ENCODE measurements around the gene C1GALT1. TPM values are rescaled to one million over a fixed set of nuclear protein-coding genes. Genes with fewer than 3 reads are reported as not detected.

Gene C1GALT1
- polyA plus RNA-seq, 4 donors: 10.0 to 62.0 (median 14.1) TPM

GRCh38 chr7:7264306-7265040, 82.1 kb downstream of the C1GALT1 start:
- FAIRE-seq (no peak), DNase-seq (no peak)
- Histone ChIP-seq H3K4me1 (ENCODE audit: control insufficient read depth in 3 of 3, insufficient read depth in 2 of 3, low read depth in 1 of 3, low read length in 2 of 3) (no peaks in the 10 kb centered on the region), H3K27me3 (ENCODE audit: control insufficient read depth in 3 of 3, insufficient read depth in 3 of 3, low read length in 3 of 3) (no peaks in the 10 kb centered on the region), H3K4me3 (ENCODE audit: low read depth in 1 of 3, low read length in 3 of 3) (no peak overlapping the region), H3K9me3 (ENCODE audit: control insufficient read depth in 2 of 2, insufficient read depth in 1 of 2, low read depth in 1 of 2, low read length in 1 of 2) (peaks cover 0 to 7% of the 10 kb centered on the region in 2 donors), H3K27ac (ENCODE audit: low read depth in 1 of 3, low read length in 2 of 3) (no peak overlapping the region), H3K36me3 (ENCODE audit: control insufficient read depth in 3 of 3, insufficient read depth in 2 of 3, low read depth in 1 of 3, low read length in 3 of 3) (no peaks in the 10 kb centered on the region)
- WGBS, 3 donors: 87 to 93% (median 91%) methylated on average over 9 of the region's 9 CpGs

GRCh38 chr7:7265081-7266075, 83.0 kb downstream of the C1GALT1 start:
- FAIRE-seq (no peak), DNase-seq (no peak)
- Histone ChIP-seq H3K27me3 (ENCODE audit: control insufficient read depth in 3 of 3, insufficient read depth in 3 of 3, low read length in 3 of 3) (no peaks in the 10 kb centered on the region), H3K27ac (ENCODE audit: low read depth in 1 of 3, low read length in 2 of 3) (no peak overlapping the region), H3K36me3 (ENCODE audit: control insufficient read depth in 3 of 3, insufficient read depth in 2 of 3, low read depth in 1 of 3, low read length in 3 of 3) (no peaks in the 10 kb centered on the region), H3K9me3 (ENCODE audit: control insufficient read depth in 2 of 2, insufficient read depth in 1 of 2, low read depth in 1 of 2, low read length in 1 of 2) (peaks cover 0 to 7% of the 10 kb centered on the region in 2 donors), H3K4me1 (ENCODE audit: control insufficient read depth in 3 of 3, insufficient read depth in 2 of 3, low read depth in 1 of 3, low read length in 2 of 3) (no peaks in the 10 kb centered on the region), H3K4me3 (ENCODE audit: low read depth in 1 of 3, low read length in 3 of 3) (no peak overlapping the region)
- 86 to 96% (median 86%) methylated on average over 8 of the region's 8 CpGs for WGBS, 3 donors

DNA sequence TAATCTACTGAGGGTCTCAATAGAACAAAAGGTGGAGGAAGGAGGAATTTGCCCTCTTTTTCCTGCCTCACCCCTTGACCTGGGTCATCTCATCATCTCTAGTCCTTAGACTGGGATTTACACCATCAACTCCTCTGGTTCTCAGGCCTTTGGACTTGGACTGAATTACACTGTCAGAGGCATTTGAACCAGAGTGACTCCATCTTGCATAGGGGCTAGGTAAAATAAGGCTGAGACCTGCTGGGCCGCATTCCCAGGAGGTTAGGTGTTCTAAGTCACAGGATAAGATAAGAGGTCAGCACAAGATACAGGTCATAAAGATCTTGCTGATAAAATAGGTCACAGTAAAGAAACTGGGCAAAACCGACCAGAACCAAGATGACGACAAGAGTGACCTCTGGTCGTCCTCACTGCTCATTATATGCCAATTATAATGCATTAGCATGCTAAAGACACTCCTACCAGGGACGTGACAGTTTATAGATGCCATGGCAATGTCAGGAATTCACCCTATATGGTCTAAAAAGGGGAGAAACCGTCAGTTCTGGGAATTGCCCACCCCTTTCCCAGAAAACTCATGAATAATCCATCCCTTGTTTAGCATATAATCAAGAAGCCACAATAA, 84.0 kb downstream of the C1GALT1 start:
- Histone ChIP-seq H3K27me3 (ENCODE audit: control insufficient read depth in 3 of 3, insufficient read depth in 3 of 3, low read length in 3 of 3) (no peaks in the 10 kb centered on the region), H3K4me1 (ENCODE audit: control insufficient read depth in 3 of 3, insufficient read depth in 2 of 3, low read depth in 1 of 3, low read length in 2 of 3) (no peaks in the 10 kb centered on the region), H3K9me3 (ENCODE audit: control insufficient read depth in 2 of 2, insufficient read depth in 1 of 2, low read depth in 1 of 2, low read length in 1 of 2) (peaks cover 0 to 2% of the 10 kb centered on the region in 2 donors), H3K4me3 (ENCODE audit: low read depth in 1 of 3, low read length in 3 of 3) (no peak overlapping the region), H3K27ac (ENCODE audit: low read depth in 1 of 3, low read length in 2 of 3) (no peak overlapping the region), H3K36me3 (ENCODE audit: control insufficient read depth in 3 of 3, insufficient read depth in 2 of 3, low read depth in 1 of 3, low read length in 3 of 3) (no peaks in the 10 kb centered on the region)
- FAIRE-seq: no peak
- peak in 1 of 2 donors; percentile 20 for DNase-seq
- 54 to 67% (median 60%) methylated on average over 6 of the region's 6 CpGs for WGBS, 3 donors

DNA sequence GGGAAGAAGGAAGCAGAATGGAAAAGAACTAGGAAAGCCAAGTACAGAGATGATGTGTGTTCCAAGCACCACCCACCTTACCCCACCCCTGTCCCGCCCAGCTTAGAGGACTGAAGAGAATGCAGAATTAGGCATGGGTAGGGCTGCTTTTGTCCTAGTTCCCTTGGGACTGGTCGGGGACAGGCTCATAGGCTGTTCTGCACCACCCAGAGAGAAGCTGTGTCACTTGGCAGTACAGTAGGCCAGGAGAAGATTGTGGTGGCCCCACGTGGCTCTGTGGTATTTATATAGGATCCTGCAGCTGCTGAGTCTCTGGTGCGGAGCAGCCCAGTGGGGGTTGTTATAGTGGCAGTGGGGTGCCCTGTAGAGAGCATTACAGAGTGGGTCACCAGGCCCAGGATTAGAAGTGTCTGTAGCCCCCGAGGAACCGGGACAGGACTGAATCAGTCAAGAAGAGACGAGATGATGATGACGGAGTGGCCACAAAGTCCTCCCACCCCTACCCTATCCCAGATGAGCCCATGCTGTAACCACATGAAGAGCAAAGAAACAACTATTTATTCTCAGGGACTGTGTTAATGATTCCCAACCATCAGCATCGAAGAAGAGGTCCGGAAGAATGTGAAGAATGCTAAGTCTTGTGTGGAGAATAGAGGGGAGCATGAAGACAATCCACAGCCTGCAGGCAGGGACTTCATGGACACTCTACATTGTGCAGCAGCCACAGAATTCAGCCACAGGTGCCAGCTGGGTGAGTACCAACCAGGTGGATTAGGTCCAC, 88.9 kb downstream of the C1GALT1 start:
- Histone ChIP-seq H3K4me1 (ENCODE audit: control insufficient read depth in 3 of 3, insufficient read depth in 2 of 3, low read depth in 1 of 3, low read length in 2 of 3) (no peaks in the 10 kb centered on the region), H3K9me3 (ENCODE audit: control insufficient read depth in 2 of 2, insufficient read depth in 1 of 2, low read depth in 1 of 2, low read length in 1 of 2) (no peaks in the 10 kb centered on the region), H3K36me3 (ENCODE audit: control insufficient read depth in 3 of 3, insufficient read depth in 2 of 3, low read depth in 1 of 3, low read length in 3 of 3) (no peaks in the 10 kb centered on the region), H3K27ac (ENCODE audit: low read depth in 1 of 3, low read length in 2 of 3) (no peak overlapping the region), H3K27me3 (ENCODE audit: control insufficient read depth in 3 of 3, insufficient read depth in 3 of 3, low read length in 3 of 3) (no peaks in the 10 kb centered on the region), H3K4me3 (ENCODE audit: low read depth in 1 of 3, low read length in 3 of 3) (no peak overlapping the region)
- FAIRE-seq (no peak), DNase-seq (no peak)
- 83 to 86% (median 86%) methylated on average over 10 of the region's 10 CpGs for WGBS, 3 donors

GRCh38 chr7:7272294-7272693, 90.0 kb downstream of the C1GALT1 start:
- Histone ChIP-seq H3K27ac (ENCODE audit: low read depth in 1 of 3, low read length in 2 of 3) (no peak overlapping the region), H3K4me3 (ENCODE audit: low read depth in 1 of 3, low read length in 3 of 3) (no peak overlapping the region), H3K9me3 (ENCODE audit: control insufficient read depth in 2 of 2, insufficient read depth in 1 of 2, low read depth in 1 of 2, low read length in 1 of 2) (no peaks in the 10 kb centered on the region), H3K4me1 (ENCODE audit: control insufficient read depth in 3 of 3, insufficient read depth in 2 of 3, low read depth in 1 of 3, low read length in 2 of 3) (no peaks in the 10 kb centered on the region), H3K36me3 (ENCODE audit: control insufficient read depth in 3 of 3, insufficient read depth in 2 of 3, low read depth in 1 of 3, low read length in 3 of 3) (no peaks in the 10 kb centered on the region), H3K27me3 (ENCODE audit: control insufficient read depth in 3 of 3, insufficient read depth in 3 of 3, low read length in 3 of 3) (no peaks in the 10 kb centered on the region)
- 90 to 94% (median 92%) methylated on average over 1 of the region's 1 CpG for WGBS, 3 donors
- FAIRE-seq (no peak), DNase-seq (no peak)

DNA sequence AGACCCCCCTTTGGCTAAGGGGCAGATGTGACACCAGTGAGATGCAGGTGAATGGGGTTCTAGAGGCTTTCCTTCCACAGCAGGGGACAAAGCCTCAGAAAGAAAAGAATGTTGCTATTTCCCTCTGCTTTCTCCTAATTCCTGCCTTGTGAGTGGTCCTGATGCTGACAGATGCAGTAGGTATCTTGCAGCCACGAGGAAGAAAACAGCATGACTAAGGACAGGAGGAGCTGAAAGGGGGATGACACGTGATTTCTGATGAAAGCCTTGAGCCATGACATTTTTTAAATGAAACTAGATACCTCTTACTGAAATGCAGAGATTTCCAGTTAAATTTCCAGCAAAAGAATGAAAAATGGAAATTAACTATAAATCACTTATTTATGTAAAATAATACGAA, 92.4 kb downstream of the C1GALT1 start:
- H3K9me3 ChIP-seq (ENCODE audit: control insufficient read depth in 2 of 2, insufficient read depth in 1 of 2, low read depth in 1 of 2, low read length in 1 of 2): no peaks in the 10 kb centered on the region
- 68 to 86% (median 81%) methylated on average over 3 of the region's 3 CpGs for WGBS, 3 donors
- no peak overlapping the region for H3K27ac ChIP-seq (ENCODE audit: low read depth in 1 of 3, low read length in 2 of 3)
- no peak overlapping the region for H3K4me3 ChIP-seq (ENCODE audit: low read depth in 1 of 3, low read length in 3 of 3)
- H3K27me3 ChIP-seq (ENCODE audit: control insufficient read depth in 3 of 3, insufficient read depth in 3 of 3, low read length in 3 of 3): no peaks in the 10 kb centered on the region
- FAIRE-seq (no peak), DNase-seq (no peak)
- no peaks in the 10 kb centered on the region for H3K36me3 ChIP-seq (ENCODE audit: control insufficient read depth in 3 of 3, insufficient read depth in 2 of 3, low read depth in 1 of 3, low read length in 3 of 3)
- no peaks in the 10 kb centered on the region for H3K4me1 ChIP-seq (ENCODE audit: control insufficient read depth in 3 of 3, insufficient read depth in 2 of 3, low read depth in 1 of 3, low read length in 2 of 3)

DNA sequence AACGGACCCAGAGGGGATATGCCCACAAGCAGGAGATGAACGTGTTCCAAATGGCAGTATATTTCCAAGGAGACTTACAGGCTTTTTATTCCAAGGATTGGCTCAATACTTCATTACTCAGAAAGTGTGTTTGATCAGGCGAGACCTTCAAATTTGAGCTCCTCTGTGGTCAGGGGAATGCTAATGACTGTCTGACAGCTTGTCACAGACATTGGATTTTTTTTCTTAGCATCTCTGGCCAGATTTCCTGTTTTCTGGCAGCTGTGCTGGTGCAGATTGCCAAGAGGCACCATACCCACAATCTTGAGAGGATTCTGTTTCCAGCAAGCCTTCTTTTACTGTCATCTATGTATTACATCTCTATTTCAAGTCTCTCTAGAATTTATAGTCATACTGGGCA, 93.8 kb downstream of the C1GALT1 start:
- whole genome bisulfite sequencing, 3 donors: 76 to 87% (median 84%) methylated on average over 3 of the region's 3 CpGs
- Histone ChIP-seq H3K27me3 (ENCODE audit: control insufficient read depth in 3 of 3, insufficient read depth in 3 of 3, low read length in 3 of 3) (no peaks in the 10 kb centered on the region), H3K36me3 (ENCODE audit: control insufficient read depth in 3 of 3, insufficient read depth in 2 of 3, low read depth in 1 of 3, low read length in 3 of 3) (no peaks in the 10 kb centered on the region), H3K9me3 (ENCODE audit: control insufficient read depth in 2 of 2, insufficient read depth in 1 of 2, low read depth in 1 of 2, low read length in 1 of 2) (no peaks in the 10 kb centered on the region), H3K4me1 (ENCODE audit: control insufficient read depth in 3 of 3, insufficient read depth in 2 of 3, low read depth in 1 of 3, low read length in 2 of 3) (no peaks in the 10 kb centered on the region), H3K27ac (ENCODE audit: low read depth in 1 of 3, low read length in 2 of 3) (no peak overlapping the region), H3K4me3 (ENCODE audit: low read depth in 1 of 3, low read length in 3 of 3) (no peak overlapping the region)
- no peak for FAIRE-seq
- no peak for DNase-seq
